HG02588 (cell line): ENCODE measurements around the gene PPP1R16B.
"Not testable (repeated sequence)": the region's sequence is repeated elsewhere in the genome, so short reads cannot be mapped to it uniquely, and the experiment has no call there.

Experiments used
- ATAC-seq: cut with Tn5 transposase; IDR thresholded peaks from one replicate; pipeline ENCODE4 v1.9.1; 2021; ENCODE audit warnings: mild to moderate bottlenecking, moderate library complexity; ENCODE audit not compliant: unreplicated experiment

PPP1R16B gene

DNA sequence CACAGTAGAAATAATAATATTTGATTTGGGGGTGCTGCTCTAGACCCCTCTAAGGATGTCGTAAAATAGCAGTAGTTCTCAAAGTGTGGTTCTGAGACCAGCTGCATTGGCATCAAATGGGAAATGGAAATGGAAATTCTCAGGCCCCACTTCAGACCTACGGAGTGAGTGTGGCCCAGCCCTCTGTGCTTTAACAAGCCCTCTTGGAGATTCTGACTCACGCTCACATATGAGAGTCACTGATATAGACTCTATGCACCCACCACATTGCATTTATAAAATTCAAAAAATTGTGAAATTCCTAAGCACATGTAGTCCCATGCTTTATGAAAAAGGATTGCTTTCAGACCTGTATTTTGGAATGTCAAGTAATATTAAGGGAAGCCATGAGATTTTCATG is 14.2 kb upstream of the PPP1R16B start:
- ATAC-seq: no peak

GRCh38 chr20:38791940-38792339 is 13.6 kb upstream of the PPP1R16B start:
- ATAC-seq: no peak

- not testable (repeated sequence) for ATAC-seq
Measured at GRCh38 chr20:38794057-38794456, 11.4 kb upstream of the PPP1R16B start.

DNA sequence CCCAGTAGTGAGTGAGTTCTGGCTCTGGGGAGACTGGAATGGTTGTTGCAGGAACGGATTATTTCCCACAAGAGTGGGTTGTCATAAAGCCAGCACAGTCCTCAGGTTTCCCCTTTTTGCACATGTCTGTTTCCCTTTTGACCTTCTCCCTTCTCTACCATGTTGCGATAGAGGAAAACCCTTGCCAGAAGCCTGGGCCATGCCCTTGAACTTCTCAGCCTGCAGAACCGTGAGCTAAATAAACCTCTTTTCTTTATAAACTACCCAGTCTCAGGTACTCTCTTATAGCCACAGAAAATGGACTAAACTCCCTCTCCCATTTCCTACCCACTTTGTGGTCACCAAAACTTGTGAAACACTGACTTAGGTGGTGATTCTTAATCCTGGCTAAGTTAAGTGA is 7.2 kb upstream of the PPP1R16B start:
- no peak for ATAC-seq

- ATAC-seq: no peak
Measured at GRCh38 chr20:38799203-38799602, 6.3 kb upstream of the PPP1R16B start.

DNA sequence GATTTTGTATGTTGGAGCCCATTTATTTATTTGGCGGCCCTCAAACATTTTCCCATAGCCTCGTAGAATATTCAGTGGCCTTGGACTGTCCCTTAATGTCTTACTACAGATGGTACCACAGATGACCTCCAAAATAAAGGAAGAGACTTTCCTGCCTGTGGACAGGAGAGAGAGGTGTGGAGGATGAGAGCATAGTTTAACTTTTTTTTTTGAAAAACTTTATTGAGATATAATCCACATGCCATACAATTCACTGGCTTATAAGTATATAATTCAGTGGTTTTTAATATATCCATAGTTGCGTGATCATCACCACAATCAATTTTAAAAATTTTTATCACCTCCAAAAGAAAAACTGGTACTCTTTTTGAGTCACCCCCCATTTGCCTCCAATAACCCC is 4.6 kb upstream of the PPP1R16B start:
- ATAC-seq: no peak

GRCh38 chr20:38804221-38804620 is 1.3 kb upstream of the PPP1R16B start:
- ATAC-seq: no peak

- peak; percentile 23 for ATAC-seq
Measured at GRCh38 chr20:38804682-38805501, 605 bp upstream of the PPP1R16B start.

DNA sequence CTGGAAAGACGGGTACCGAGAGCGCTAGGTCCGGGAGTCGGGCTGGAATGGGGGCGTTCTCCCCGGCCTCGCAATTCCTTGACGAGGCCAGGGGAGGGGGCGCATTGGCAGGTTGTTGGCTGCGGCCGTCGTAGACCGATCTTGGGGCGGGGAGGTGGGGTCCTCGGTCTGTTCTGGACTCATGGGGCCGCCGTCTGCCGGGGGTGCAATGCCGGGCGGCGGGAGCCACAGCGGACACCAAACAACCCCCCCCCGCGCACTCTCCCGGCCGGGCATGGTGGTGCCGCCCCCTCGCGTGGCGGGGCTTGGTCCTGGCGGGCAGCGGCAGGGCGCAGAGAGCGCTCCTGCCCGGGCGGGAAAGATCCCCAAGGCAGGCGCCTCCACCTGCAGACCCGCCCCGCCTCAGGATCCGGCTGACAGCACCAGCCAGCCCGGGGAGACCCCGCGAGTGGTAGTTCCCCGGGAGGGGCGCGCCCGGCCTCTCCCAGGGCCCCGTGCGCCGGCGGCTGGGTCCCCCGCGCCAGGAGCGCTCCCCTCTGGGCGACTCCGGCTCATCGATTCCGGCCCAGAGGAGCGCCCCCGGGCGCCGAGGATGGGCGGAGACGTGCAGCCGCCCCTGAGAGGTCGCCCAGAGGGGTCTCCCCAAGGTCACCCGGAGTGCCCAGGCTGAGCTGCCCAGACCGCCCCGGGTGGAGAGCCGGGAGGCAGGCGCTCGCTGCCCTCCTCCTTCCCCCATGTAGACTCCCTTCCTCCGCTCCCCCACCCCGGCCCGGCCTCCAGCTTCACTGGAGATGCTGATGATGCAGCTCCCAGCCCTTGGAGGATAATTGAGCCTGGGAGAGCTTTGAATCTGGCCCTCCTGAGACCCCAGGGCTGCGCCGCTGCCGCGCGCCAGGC is 709 bp downstream of the PPP1R16B start:
- ATAC-seq: no peak

DNA sequence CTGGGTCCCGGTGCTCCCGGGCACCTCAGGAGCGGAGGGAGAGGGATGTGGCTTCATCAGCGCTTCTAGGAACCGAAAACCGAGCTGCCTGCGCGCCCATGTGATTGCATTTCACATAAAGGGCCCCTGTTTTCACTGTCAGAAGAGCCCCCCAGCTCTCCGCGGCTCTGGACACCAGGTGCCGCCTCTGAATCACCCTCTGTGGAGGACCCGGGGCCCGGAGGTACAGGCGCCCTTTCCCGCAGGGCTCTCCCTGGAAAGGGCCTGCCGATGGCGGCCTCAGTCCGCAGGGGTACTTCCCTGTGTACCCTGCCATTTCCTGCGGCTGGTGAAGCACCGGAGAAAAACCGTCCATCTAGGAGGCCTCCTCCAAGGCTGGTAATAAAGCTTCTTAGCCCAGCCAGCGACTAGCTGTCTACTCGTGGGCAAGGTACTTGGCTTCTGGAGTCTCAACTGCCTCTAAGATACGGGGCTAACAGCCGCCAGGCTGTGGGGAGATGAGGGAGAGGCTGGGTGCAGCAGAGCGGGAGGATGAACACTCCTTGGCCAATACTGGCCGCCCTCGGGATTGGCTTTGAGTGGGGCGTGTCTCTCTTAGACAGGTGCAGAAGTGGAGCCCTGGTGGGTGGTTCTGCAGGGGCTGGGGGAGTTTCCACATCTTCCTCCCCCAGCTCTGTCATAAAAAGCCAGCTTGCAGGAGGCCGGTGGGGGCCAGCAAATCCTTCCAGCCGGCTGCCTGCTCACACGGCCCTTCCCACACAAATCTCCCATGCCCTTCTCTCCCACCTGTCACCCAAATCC is 1.6 kb downstream of the PPP1R16B start:
- ATAC-seq: no peak

DNA sequence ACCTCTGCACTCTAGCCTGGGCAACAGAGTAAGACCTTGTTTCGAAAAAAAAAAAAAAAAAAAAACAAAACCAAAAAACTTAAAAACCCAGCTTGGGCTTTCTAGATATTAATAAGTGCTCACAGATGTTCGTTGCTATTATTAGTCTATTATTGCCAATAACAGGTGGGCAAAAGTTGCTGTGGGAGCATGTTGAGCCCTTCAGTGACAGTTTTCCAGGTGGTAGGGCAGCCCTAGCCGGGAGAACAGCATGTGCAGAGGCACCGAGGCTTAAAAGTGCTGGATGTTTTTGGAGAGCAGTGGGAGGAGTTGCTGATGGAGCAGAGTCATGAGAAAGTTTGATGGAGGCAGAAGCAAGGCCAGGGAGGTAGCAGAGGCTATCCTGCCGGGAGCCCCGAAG is 4.4 kb downstream of the PPP1R16B start:
- no peak for ATAC-seq

DNA sequence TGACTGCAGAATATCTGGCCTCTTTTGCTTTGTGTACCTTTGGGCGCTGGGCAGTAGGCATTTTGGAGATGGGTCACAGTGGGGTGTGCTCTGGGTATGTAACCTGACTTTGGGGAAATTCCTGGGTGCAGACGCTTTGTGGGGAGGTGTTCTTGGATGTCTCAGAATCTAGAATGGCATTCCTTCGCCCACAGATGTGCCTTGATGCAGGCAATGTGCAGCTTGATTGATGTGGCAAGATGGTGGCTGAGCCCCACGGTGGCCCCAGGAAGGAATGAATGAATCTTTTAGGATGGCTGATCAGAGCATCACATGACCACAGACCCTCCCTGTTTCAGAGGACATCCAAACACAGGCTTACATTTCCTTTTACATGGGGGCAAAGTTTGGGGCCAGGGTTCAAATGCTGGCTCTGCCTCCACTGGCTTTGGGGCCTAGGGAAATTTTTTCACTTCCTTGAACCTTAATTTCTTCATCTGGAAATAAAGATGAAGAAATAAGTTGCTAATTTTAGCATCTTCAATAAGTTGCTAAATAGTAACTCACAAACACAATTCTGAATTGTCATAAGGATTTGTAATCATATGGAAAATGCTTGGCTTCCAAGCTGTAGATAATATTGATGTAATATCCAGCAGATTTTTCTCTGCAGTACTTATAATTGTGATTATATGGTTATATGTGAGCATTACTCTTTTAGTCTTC is 5.6 kb downstream of the PPP1R16B start:
- ATAC-seq: no peak

- ATAC-seq: no peak
Measured at GRCh38 chr20:38811769-38812168, 6.3 kb downstream of the PPP1R16B start.

DNA sequence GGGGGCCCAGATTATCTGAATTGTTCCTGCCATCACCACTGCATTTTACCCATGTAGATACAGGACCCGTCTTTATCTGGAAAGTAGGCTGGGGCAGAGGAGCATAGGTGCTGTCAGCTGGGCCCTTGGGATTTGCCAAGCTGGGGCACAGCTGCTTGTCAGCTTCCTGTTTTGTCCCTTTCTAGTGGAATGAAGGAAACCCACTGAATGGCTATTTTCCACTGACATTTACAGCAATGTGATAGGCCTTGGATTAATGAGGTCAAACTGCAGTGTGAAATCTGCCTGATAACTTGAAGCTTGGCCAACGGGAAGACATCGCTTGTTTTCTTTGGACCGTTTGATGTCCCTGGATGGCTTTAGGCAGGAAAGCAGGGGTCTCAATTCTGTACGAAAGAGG is 6.7 kb downstream of the PPP1R16B start:
- no peak for ATAC-seq

- no peak for ATAC-seq
Measured at GRCh38 chr20:38812709-38813573, 7.4 kb downstream of the PPP1R16B start.

GRCh38 chr20:38813574-38813962 is 8.1 kb downstream of the PPP1R16B start:
- not testable (repeated sequence) for ATAC-seq

DNA sequence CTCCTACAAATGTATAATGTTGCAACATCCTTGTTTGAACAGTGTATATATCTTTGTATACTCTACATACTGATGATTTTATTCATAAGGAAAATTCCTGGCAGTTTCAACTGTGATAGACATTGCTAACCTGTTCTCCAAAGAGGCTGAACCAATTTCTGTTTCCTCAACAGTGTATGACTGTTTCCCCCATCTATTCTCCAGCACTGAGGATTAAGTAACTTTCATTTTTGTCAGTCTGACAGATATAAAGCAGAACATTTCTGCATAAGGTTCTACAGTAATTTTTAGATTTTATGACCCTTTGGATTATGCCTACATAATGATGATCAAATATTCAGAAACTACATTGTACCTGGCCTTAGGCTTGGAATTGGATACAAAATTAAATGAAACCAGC is 9.9 kb downstream of the PPP1R16B start:
- ATAC-seq: no peak

DNA sequence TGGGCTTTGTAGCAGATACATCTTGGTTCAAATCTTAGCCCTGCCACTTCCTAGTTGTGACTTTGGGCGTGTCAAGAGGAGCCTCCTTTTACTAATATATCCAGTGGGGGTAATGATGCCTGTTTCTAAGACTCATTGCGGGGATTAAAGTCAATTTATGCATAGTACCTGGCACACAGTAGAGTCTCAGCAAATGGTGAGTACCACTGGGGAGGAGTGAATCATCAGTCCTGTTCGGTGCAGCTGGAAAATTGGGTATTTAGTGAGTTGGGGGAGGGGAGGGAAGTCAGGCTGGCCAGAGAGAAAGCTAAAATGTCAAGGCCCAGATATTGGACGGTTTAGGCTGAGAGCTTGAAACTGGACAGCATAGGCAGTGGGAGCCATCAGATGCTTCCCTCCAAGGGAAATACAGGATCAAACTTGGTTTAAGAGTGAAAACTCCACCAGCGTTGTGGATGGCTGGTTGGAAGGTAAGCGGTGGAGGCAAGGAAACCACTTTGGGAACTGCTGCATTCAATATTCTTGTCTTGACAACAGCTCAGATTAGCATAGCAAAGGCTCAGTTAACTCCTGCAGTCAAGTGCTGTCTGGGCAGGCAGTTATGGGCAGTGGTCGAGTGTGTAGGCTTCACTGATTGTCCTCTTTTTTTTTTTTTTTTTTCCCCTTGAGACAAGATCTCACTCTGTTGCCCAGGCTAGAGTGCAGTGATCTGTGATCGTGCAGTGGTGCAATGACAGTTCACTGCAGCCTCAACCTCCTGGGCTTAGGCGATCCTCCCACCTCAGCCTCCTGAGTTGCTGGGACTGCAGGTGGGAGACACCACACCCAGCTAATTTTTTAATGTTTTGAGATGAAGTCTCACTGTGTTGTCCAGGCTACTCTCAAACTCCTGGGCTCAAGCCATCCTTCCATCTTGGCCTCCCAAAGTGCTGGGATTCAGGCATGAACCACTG is 12.9 kb downstream of the PPP1R16B start:
- no peak for ATAC-seq

GRCh38 chr20:38825571-38825900 is 20.0 kb downstream of the PPP1R16B start:
- no peak for ATAC-seq
